GM19397 (cell line): ENCODE data around the gene CTNND2.
"Not testable (repeated sequence)": the region's sequence is repeated elsewhere in the genome, so short reads cannot be mapped to it uniquely, and the experiment has no call there.

ENCODE experiments used
- ATAC-seq: cut with Tn5 transposase; IDR thresholded peaks from one replicate; pipeline ENCODE4 v1.9.1; 2021; ENCODE audit warnings: mild to moderate bottlenecking, moderate library complexity; ENCODE audit not compliant: unreplicated experiment

CTNND2 gene

GRCh38 chr5:11491404-11492075 lies 412.7 kb downstream of the CTNND2 start:
- no peak for ATAC-seq

- no peak for ATAC-seq
Measured at GRCh38 chr5:11483630-11484029, 420.6 kb downstream of the CTNND2 start.

GRCh38 chr5:11482011-11482410 lies 422.2 kb downstream of the CTNND2 start:
- ATAC-seq = no peak

- no peak for ATAC-seq
Measured at GRCh38 chr5:11477786-11478185, 426.5 kb downstream of the CTNND2 start.

- no peak for ATAC-seq
Measured at GRCh38 chr5:11476866-11477265, 427.4 kb downstream of the CTNND2 start.

- ATAC-seq = no peak
Measured at GRCh38 chr5:11468334-11469039, 435.8 kb downstream of the CTNND2 start.

GRCh38 chr5:11467588-11467987 lies 436.7 kb downstream of the CTNND2 start:
- ATAC-seq = no peak

GRCh38 chr5:11459716-11460115 lies 444.5 kb downstream of the CTNND2 start:
- ATAC-seq = no peak

- ATAC-seq = no peak
Measured at GRCh38 chr5:11455505-11455904, 448.7 kb downstream of the CTNND2 start.

- no peak for ATAC-seq
Measured at GRCh38 chr5:11452852-11453251, 451.4 kb downstream of the CTNND2 start.

- ATAC-seq = no peak
Measured at GRCh38 chr5:11449966-11450365, 454.3 kb downstream of the CTNND2 start.

GRCh38 chr5:11449217-11449616 lies 455.0 kb downstream of the CTNND2 start:
- no peak for ATAC-seq

- ATAC-seq = no peak
Measured at GRCh38 chr5:11443831-11444230, 460.4 kb downstream of the CTNND2 start.

GRCh38 chr5:11432116-11432515 lies 472.1 kb downstream of the CTNND2 start:
- ATAC-seq = no peak

GRCh38 chr5:11429254-11429653 lies 475.0 kb downstream of the CTNND2 start:
- no peak for ATAC-seq

GRCh38 chr5:11427569-11427968 lies 476.7 kb downstream of the CTNND2 start:
- no peak for ATAC-seq

GRCh38 chr5:11426442-11426841 lies 477.8 kb downstream of the CTNND2 start:
- no peak for ATAC-seq

GRCh38 chr5:11422342-11422741 lies 481.9 kb downstream of the CTNND2 start:
- ATAC-seq = no peak

- no peak for ATAC-seq
Measured at GRCh38 chr5:11420969-11421368, 483.3 kb downstream of the CTNND2 start.

- no peak for ATAC-seq
Measured at GRCh38 chr5:11415751-11416150, 488.5 kb downstream of the CTNND2 start.

- ATAC-seq = not testable (repeated sequence)
Measured at GRCh38 chr5:11414732-11415131, 489.5 kb downstream of the CTNND2 start.

- no peak for ATAC-seq
Measured at GRCh38 chr5:11411621-11412020, 492.6 kb downstream of the CTNND2 start.
